Anterior cingulate cortex (tissue), 58 donors: ENCODE data around the gene DNM3.

Source experiments
- DNase-seq, 58 donors: peaks; one replicate each; lab custom pipeline; 2025; lab: John Stamatoyannopoulos, UW

DNM3 gene

DNA sequence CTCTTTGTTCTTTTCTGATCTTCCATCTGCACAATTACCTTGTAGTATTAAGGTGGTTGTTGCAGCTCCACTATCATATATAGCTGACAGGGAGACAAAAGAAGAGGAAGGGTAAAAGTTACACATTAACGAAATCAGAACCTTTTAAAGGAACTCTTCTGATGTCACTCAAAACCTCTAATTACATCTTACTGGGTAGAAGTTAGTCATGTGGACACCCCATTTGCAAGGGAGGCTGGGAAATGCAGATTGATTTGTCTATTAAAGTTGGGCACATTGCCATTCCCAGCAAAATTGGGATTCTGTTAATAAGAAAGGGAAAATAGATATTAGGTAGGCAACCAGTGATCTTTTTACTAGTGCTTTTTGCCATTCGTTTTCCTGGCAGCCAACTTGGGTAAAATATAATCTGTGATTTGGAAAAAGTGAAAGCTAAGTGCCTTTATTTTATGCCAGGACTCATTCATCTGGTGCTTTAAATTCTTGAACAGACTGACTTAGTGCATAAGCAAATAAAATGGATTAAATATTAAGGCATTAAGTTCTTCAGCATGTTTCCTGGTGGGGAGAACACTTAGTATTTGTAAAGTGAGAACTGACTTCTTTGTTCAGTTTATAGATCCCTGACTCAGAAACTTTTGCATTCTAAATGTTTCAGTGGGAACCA, 71.3 kb downstream of the DNM3 start:
- DNase-seq: no peak

DNA sequence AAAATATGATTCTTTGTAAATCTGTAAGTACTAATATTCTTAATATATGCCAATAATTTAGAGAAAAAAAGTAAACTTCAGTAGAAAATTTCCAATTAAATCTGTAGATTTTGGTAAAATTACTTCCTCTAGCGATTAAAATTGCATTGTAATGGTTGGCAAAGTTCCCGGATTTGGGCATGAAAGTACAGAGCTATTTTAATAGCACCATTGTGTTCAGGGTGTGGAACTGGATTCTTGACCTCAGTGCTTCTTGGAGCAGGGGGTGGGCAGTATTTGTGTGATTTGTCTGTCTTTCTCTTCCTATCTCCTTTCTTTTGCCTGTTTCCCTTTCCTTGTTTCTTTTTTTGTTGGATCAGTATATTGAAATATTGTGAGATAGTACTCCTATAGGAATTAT, 72.1 kb downstream of the DNM3 start:
- peak in 12 of 58 donors; percentile 4 to 42 (median 18) for DNase-seq

DNA sequence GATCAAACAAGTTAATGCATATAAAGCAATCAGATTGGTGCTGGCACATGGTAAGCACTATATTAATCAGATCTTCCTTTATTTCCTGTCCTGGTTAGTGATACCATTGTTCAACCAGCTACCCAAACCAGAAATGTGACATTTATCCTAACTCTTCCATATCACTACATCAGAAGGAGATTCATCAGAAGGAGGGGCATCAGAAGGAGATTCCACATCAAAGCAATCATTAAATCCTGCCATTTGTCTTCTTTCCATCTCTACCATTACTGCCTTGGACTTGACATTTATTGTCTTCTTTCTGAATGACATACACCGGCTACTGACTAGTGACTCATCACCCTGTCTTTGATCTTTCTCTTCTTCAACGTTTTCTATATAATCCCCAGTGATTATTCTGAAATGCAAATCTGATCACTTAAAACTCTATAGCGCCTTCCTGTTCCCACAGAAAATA, 75.0 kb downstream of the DNM3 start:
- DNase-seq: no peak

DNA sequence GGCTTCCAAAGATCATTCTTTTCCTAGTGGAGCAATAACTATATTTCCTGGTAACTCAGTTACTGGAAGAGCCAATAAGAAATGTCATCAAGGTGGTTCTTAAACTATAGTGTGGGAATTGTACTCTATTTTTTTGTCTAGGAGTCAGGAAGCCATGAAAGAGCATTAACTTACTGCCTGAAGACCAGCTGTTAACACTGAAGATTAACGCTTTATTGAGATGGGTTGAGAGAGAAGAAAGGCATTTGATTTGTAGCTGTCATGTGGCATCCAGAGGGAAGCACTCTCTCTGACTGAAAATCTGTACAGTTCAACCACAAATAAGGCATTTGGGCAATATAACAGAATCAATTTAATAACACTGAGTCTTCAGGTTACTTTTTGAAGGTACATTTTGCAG, 76.0 kb downstream of the DNM3 start:
- DNase-seq: no peak

DNA sequence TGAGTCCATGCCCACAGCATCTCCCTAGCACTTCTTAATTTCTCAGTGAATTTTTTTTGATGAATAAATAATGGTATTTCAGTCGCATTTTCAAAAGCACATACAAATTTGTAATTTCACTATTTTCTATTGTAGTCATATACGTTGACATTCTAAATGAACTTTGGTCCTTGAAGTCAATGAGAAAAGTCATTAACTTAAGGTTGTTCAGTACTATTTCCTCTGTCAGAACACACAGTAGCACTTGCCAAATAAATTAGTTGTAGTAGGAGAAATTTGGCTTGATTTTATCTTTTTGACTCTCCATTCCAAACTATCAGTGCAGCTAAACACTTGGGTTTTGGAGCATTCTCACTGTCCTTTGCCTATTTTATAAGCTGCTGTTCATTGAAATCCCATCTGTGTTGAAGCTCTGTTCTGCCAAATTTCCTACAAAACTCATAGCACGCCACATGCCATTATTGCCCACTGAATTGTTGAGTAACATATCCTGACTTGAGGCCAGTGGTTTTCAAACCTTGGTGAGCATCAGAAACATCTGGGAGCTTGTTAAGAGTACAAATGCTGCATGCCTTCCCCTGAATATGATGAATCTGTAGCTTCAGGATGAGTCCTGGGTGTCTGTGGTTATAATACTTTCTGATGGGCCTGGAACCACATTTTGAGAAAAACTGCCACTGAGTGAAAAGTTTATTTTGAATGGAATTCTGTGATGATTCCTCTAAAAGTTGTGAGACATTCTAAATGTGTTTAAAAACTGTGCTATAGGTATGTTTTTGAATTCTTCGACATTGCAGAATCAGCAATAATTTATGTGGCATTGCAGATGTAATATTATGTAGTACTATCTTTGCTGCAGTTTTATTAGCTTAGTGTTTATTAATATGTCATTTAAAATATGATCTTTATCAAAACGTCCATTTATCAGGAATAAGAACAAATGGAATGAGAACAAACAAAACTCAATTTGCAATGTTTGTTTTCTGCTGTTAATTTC, 78.9 kb downstream of the DNM3 start:
- no peak for DNase-seq

DNA sequence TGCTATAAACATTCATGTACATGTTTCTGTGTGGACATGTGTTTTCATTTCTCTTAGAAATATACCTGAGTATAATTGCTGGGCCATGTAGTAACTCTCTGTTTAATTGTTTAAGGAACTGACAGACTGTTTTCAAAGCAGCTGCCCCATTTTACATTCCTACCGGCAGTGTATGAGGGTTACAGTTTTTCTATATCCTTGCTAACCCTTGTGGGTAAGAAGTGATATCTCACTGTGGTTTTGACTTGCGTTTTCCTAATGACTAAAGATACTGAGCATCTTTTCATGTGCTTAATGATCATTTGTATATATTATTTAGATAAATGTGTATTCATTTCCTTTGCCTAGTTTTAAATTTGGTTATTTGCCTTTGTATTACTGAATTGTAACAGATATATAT, 81.7 kb downstream of the DNM3 start:
- no peak for DNase-seq

DNA sequence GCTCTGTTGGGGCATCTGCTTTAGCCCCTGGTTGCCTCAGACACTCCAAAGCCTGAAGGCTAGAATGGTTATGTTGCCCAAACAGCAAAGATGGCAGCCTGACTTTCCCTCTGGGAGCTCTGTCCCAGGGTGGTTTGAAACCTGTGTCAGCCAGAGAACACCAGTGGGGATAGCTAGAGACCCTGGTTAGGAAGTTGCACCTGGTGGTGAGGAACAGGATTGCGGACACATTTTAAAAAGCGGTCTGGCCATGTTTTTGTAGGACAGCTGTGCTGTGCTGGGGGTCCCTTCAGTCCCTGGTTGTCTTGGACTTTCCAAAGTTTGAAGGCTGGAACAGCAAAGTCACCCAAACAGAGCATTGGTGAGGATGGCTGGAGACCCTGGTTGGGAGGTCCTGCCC, 87.8 kb downstream of the DNM3 start:
- DNase-seq: no peak

DNA sequence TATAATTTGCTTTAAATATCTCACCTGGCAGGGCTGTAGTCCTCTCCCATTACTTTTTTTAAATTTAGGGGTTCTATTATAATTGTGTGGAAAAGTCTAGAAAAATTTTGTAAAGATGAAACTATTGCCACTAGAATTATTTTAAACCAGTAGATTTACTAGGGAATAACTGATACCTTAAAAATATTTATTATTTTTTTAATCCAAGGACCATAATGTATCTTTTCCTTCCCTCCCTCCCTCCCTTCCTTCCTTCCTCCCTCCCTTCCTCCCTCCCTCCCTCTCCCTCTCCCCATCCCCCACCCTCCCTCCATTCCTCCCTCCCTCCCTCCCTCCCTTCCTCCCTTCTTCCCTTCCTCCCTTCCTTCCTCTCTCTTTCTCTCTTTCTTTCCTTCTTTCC, 90.5 kb downstream of the DNM3 start:
- no peak for DNase-seq

DNA sequence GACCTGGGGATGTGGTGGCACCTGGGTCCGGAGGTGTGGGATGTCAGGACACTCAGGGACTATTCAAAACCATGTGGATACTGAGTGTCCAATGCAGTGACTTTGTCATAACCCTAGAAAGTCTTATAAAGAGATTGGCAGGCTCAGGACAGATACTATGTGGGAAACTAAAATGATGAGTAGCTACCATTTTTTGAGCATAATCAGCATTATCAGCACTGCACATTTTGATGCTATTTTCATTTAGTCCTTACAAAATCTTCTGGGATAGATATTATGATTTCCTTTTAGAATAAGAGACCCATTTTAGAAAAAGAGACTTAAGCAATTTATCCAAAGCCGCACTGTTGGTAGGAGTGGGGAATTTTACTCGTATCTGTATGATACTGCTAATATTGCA, 93.4 kb downstream of the DNM3 start:
- no peak for DNase-seq

DNA sequence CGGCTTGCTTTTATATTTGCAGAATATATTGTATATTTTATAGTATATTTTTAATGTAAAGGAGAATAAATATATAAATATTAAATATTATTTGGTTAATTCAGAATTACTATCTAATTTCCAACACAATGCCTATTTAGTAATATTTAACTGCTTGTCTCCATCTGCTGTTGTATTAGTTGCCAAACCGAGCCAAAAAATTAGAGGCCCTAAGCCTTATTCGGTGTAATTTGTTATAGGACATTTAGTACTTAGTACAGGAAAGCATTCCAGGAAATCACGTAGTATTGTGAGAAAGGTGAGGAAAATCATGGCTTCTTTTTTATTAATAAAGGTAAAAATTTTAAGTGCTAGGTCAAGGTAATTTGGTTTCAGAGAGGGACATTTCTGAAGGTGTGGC, 93.8 kb downstream of the DNM3 start:
- no peak for DNase-seq

DNA sequence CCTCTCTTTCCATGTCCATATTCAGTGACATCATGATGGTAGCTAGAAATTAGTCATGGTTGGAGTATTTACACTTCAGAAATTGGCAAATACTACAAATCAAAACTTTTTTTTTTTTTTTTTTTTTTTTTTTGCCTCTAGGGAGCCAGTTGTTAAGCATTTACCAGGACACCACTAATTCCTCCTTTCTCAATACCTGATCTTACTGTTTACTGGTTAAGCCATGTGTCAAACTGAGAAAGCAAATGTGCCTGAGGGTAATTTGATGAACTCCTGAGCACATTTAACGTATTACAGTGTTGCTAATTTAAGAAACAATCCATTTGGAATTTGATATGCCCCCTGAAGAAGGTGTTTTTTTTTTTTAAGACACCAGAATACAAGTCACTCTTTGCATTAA, 94.4 kb downstream of the DNM3 start:
- no peak for DNase-seq

DNA sequence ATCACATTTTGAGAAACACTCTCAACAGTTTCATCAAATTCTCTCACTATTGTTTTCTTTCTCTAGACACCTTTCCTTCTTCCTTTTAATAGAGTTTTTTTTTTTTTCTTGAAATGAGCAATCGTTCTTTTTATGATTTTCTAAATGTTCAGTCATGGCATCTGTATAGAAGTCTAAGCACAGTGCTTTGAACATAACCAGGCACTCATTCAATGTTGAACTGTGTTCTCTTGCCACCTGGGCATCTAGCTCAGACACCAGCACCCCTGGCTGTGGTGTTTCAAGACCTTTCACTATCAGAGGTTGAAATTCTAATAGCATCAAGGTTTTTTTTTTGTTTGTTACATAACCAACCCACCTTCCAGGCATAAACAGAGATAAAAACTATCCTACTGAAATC, 96.6 kb downstream of the DNM3 start:
- no peak for DNase-seq

DNA sequence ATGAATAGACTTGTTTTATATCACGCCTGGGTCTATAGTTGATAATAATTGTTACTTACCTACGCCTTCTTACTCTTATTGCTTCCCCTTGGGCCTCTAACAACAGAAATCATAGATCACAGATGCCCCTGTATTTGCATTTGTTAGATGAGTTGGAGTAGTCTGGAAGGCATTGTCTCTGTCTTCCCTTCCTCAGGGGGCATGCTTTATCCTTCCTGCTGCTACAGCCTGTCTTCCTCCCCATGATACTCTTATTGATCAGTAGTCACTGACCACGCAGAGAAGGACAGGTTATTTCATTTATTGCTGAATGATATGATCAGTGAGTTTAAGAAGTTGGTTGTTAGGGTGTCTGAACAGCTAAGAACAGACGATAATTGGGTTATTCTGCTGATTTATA, 98.4 kb downstream of the DNM3 start:
- DNase-seq: no peak

DNA sequence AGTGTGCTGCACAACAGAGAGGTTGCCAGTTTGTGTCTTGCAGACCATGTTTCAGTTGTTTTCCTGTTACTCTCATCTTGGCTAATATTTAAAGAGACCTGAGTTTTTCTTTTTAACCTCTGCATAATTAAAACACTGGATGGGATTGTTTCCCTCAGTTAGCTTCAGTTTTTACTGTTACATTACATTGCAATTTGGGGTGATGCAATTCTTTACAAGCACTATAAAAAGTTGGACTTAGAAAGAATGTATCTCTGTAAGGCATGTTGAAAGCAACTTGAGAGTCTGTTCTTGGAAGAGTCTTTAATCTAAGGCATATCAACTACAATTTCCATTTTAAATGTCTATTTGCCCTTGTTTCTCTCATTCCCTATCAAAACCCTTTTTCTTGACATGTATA, 99.1 kb downstream of the DNM3 start:
- DNase-seq: no peak

DNA sequence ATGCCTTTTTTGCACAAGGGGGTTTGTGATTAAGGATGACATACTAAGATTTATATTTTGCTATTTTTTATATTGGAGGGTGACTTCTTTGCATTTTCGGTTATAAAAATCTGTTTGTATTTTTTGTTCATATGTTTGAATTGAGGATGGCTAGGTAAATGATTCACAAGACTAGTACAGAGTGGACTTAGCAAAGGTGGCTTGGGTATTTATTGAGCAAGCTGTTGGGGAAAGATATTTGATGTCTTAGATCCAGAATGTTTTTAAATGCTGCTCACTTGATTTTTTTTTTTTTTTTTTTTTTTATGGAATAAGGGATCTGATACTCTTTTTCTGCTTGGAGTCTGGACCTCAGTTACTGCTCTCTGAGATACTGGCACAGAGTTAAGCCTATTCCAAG, 100.6 kb downstream of the DNM3 start:
- no peak for DNase-seq

DNA sequence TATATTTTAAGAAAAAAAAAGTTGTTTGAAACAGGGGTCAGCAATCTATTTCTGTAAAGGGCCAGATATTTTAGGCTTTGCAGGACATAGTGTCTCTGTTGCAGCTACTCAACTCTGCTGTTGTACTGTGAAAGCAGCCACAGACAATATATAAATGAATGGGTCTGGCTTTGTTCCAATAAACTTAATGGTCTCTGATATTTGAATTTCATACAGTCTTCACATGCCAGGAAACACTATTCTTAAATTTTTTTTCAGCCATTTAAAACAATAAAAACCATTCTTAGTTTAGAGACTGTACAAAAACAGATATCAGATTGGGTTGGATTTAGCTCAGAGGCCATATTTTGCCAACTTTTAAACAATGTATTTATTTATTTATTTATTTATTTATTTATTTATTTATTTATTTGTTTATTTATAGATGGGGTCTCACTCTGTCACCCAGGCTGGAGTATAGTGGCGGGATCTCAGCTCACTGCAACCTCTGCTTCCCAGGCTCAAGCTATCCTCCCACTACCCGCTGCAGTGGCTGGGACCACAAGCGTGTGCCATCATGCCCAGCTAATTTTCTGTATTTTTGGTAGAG, 102.8 kb downstream of the DNM3 start:
- no peak for DNase-seq

DNA sequence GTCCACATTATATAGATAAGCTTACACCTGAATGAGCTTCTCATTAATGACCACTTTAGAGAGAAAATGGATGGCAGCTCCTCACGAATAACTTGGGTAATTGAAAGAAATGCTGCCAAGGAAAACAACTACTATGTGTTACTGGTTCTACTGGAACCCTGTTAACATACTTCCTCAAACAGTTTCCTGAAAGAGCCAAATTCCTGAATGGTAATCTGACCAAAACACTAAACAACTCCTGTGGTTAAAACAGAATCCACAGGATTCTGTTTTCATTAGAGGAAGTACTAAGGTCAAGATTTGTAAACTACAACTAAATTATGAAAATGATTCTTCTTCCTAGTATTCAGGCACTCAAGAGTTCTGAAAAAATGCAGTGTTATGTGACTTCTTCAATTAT, 107.2 kb downstream of the DNM3 start:
- DNase-seq: no peak

DNA sequence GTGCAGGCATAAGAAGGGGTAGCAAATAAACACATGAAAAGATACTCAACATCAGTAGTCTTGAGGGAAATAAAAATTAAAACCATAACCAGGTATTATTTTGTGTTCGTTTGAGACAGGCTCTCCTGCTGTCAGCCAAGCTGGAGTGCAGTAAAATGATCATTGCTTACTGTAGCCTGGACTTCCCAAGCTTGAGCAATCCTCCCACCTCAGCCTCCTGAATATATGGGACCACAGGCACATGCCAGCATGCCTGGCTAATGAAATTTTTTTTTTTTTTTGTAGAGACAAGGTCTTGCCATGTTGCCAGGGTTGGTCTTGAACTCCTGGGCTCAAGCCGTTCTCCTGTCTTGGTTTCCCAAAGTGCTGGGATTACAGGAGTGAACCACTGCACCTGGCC, 108.0 kb downstream of the DNM3 start:
- DNase-seq: no peak

DNA sequence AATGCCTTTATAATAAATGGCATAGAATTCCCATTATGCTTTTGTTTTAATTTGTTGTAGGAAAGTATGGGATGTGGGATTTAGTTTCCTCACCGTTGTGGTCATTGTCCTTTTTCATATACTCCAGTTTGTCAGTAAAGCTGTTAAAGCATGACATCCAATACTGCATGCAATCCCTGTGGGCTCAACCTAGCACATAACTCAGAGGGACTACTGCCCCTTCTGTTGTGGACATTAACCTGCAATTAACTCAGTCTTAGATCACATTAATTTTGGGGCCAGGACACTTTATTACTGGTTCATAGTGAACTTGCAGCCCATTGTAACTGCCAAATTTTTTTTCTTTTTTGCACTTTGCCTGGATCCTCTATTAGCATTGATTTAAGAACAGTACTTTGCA, 112.5 kb downstream of the DNM3 start:
- no peak for DNase-seq

DNA sequence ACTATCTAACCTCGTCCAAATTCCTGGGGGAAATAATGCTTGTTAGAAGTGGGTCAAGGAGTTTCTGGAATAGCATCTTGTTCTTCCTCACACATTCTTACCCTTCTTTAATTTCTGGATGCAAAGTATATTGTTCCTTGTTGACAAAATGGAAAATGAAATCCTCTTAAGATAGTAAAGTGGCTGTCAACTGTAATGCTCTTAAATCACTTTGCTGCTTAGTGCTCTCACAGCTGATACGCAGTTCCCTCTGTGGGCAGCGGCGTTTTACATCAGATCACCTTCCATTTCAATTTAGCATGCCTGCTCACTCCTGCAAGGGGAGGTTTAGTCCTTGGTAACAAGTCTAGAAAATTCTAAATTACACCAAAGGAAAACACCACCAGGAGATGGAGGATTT, 113.1 kb downstream of the DNM3 start:
- DNase-seq: no peak

DNA sequence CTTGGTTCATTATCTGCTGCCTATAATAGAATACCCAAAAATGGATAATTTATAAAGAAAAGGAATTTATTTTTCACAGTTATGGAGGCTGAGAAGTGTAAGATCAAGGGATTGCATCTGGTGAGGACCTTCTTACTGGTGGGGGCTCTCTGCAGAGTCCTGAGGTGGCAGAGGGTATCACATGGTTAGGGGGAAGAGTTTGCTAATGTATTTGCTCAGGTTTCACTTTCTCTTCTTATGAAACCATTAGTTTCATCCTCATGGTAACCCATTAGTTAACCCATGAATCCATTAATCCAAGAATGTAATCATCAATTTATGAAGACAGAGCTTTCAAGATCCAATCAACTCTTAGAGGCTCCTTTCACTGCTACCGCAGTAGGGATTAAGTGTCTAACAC, 120.6 kb downstream of the DNM3 start:
- no peak for DNase-seq

DNA sequence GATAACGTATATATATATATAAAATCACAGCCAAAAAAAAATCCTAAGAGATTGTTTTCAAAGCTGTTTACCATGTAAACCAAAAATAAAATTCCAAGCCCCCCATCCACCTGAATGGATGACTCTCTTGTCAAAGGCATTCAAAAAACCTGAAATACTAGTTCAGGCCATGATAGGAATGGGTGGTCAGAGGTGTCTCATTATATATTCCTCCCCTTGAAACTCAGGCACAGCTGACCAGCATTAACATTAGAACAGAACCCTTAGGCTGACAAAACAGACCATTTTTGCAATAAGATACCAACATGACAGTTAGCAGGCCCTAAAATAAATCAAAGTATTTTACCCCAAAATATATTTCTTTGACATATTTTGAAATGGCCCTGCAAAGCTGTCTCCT, 122.5 kb downstream of the DNM3 start:
- no peak for DNase-seq
